IPS-NIHi7 (cell line): Measurements from ENCODE around the gene FGF14.

ENCODE experiments used
- DNase-seq: peaks from one replicate; pipeline ENCODE4 v3.0.0; 2012; ENCODE audit warnings: mixed read lengths; ENCODE audit errors: extremely low spot score

The FGF14 gene

DNA sequence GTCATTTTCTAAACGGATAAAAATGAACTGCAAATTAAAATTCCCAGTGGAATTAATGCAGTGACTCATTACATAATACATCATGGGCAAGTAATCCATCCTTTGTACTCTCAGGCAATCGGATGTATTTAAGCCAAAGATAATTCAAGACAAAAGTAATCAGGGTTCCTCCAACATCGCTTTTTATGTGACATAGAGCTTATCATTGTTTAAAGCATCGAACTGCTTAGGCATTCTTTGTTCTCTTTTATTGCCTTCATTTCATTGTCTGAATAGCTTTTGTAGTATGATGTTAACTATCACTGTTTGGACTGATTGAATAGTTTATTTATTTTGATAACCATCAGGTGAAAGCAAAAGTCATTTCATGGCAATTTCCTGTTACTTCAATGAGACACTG lies 740.0 kb downstream of the FGF14 start:
- DNase-seq, result no peak
